OCI-LY3 (cell line): ENCODE measurements around the gene UBAC2.

Experiments used
- H2AFZ ChIP-seq: fragments of 200-600, 300-600 bp; shearing (Covaris generic); 2 replicates; pipeline ENCODE4 v1.6.0; 2014; ENCODE audit warnings: antibody characterized with exemption, low read depth, low read length
- H3K27ac ChIP-seq: fragments of 200-600, 300-600 bp; sonication (generic); 2 replicates; pipeline ENCODE4 v1.5.1; 2014; ENCODE audit warnings: mild to moderate bottlenecking, low read length, moderate library complexity, mixed read lengths
- H3K27me3 ChIP-seq: fragments of 200-600, 300-600 bp; sonication (generic); 2 replicates; pipeline ENCODE4 v1.6.1; 2014; ENCODE audit warnings: low read depth, low read length, mixed read lengths
- H3K36me3 ChIP-seq: fragments of 200-600, 300-600 bp; sonication (generic); replicated peaks from 2 replicates; pipeline ENCODE3; 2014; ENCODE audit warnings: low read depth, low read length, mixed read lengths
- H3K4me1 ChIP-seq: fragments of 300-600, 200-600 bp; sonication (generic); 2 replicates; pipeline ENCODE4 v1.6.1; 2014; ENCODE audit warnings: low read length, mixed read lengths
- H3K4me2 ChIP-seq: fragments of 200-600, 300-600 bp; sonication (generic); 2 replicates; pipeline ENCODE4 v1.6.1; 2014; ENCODE audit warnings: low read length, mixed read lengths
- H3K4me3 ChIP-seq: fragments of 300-600, 200-600 bp; sonication (generic); 2 replicates; pipeline ENCODE4 v1.5.1; 2014; ENCODE audit warnings: antibody characterized with exemption, mild to moderate bottlenecking, low read length, moderate library complexity
- H3K79me2 ChIP-seq: fragments of 300-600, 200-600 bp; shearing (Covaris generic); 2 replicates; pipeline ENCODE4 v1.6.1; 2014; ENCODE audit warnings: mild to moderate bottlenecking, low read length, mixed read lengths
- H3K9ac ChIP-seq: fragments of 300-600, 200-600 bp; shearing (Covaris generic); 2 replicates; pipeline ENCODE4 v1.6.0; 2014; ENCODE audit warnings: mild to moderate bottlenecking, low read length, moderate library complexity
- H3K9me3 ChIP-seq: fragments of 200-600, 300-600 bp; shearing (Covaris generic); 2 replicates; pipeline ENCODE4 v1.6.1; 2014; ENCODE audit warnings: low read length, mixed read lengths; ENCODE audit not compliant: insufficient read depth
- H4K20me1 ChIP-seq: fragments of 200-600, 300-600 bp; sonication (generic); 2 replicates; pipeline ENCODE4 v1.6.1; 2016; ENCODE audit warnings: low read length, mixed read lengths; ENCODE audit not compliant: insufficient read depth
- EZH2phosphoT487 ChIP-seq: fragments of 200-600 bp; shearing (Covaris generic); IDR thresholded peaks from 2 replicates; pipeline ENCODE4 v1.6.1; 2018; ENCODE audit warnings: antibody characterized with exemption, mixed run types, low read depth
- TF ChIP-seq, protein P1 (sequence below): fragments of 200-600, 300-600 bp; sonication (generic); IDR thresholded peaks from 2 replicates; pipeline ENCODE4 v1.5.1; 2014; ENCODE audit warnings: antibody characterized with exemption, low read length, low read depth

UBAC2 gene

DNA sequence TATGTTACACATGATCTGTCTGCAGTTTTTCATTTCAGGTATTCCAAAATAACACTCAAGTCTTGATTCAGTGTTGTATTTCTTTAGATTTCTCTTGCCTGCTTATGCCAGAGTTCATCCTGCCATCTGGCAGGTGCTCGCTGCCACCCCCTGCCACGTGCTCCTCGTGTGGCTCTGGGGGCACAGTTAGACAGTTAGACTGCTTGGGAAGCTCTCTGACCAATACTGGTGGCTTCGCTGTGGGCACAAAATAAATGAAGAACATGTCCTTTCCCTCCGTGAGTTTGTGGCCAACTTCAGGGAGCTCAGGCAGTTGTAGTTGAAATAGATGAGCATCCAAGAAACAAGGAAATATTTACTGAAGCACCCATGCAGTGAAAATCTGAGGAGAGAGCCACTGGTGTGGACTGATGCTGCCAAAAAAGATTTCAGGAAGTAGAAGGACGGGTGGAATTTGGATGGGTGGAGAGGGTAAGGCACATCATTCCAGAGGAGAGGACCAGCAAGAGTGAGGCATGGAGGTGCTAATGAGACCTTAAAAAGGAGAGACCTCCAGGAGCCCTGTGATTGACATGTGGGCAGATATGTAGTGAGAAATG lies 144.1 kb downstream of the UBAC2 start:
- Histone ChIP-seq H3K4me2 (no peak overlapping the region), H4K20me1 (no peaks in the 10 kb centered on the region), H3K9me3 (no peaks in the 10 kb centered on the region), H3K27me3 (no peaks in the 10 kb centered on the region; the same call in 1 of the 2 replicates), H3K36me3 (peaks cover 35% of the 10 kb centered on the region), H3K4me3 (no peak overlapping the region), H3K9ac (no peak overlapping the region), H3K27ac (no peak overlapping the region), H3K4me1 (peaks cover 50% of the 10 kb centered on the region), H3K79me2 (no peaks in the 10 kb centered on the region), H2AFZ (no peak overlapping the region)
- no peak for TF ChIP-seq EZH2phosphoT487
- TF ChIP-seq, protein P1, sequence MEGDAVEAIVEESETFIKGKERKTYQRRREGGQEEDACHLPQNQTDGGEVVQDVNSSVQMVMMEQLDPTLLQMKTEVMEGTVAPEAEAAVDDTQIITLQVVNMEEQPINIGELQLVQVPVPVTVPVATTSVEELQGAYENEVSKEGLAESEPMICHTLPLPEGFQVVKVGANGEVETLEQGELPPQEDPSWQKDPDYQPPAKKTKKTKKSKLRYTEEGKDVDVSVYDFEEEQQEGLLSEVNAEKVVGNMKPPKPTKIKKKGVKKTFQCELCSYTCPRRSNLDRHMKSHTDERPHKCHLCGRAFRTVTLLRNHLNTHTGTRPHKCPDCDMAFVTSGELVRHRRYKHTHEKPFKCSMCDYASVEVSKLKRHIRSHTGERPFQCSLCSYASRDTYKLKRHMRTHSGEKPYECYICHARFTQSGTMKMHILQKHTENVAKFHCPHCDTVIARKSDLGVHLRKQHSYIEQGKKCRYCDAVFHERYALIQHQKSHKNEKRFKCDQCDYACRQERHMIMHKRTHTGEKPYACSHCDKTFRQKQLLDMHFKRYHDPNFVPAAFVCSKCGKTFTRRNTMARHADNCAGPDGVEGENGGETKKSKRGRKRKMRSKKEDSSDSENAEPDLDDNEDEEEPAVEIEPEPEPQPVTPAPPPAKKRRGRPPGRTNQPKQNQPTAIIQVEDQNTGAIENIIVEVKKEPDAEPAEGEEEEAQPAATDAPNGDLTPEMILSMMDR: no peak

DNA sequence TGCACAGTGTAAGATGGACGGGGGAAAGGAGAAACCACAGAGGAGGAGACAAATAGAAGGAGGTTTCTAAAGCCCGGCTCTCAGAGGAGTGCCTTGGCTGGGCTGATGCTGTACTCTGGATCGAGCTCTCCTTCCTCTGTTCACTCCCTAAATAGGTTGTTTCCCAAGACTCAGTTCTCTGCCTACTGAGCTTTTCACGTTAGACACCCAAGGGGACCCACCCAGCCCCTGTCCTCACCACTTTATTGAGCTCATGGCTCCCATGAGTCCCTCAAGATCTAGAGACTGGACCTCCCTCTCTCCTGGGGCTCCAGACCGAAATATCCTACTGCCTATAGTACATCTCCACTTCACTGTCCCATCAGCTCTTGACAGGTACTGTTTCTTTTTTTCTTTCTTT lies 144.7 kb downstream of the UBAC2 start:
- Histone ChIP-seq H3K27ac (no peak overlapping the region), H3K79me2 (no peaks in the 10 kb centered on the region), H2AFZ (no peak overlapping the region), H3K4me2 (no peak overlapping the region), H3K4me1 (peaks cover 46% of the 10 kb centered on the region), H4K20me1 (no peaks in the 10 kb centered on the region), H3K9ac (no peak overlapping the region), H3K27me3 (no peaks in the 10 kb centered on the region; the same call in 1 of the 2 replicates), H3K4me3 (no peak overlapping the region), H3K36me3 (peaks cover 34% of the 10 kb centered on the region), H3K9me3 (no peaks in the 10 kb centered on the region)
- TF ChIP-seq, protein P1: no peak
- TF ChIP-seq EZH2phosphoT487: no peak

DNA sequence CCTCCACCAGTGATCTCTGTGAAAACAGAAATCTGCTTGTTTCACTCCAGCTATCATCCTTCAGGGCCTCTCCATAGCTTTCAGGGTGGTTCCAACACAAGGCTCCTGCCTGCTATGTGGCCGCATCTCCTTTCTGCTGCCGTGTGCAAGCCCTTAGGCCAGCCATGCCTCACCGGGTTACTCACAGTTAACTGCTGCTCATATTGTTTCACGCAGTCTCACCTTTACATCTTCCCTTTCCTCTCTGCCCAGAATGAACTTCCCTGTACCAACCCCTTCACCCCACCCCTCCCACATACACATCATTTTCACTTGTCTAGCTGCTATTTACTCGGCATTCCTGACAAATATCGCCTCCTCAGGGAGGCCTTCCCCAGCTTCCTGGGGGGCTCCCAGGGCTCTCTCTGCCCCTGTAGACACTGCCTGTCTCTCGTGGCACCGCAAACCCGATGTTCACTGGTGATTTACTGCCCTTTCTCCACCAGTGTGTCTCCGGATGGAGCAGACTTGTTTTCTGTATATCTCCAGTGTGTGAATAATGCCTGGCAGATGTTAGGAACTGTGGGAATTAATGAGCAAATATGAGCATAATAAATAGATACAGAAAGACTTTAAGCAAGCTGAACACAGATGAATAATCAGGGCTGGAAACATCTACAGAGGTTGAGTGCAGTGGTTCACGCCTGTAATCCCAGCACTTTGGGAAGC lies 145.8 kb downstream of the UBAC2 start:
- TF ChIP-seq, protein P1: no peak
- TF ChIP-seq EZH2phosphoT487: no peak
- H3K9me3 ChIP-seq: no peaks in the 10 kb centered on the region
- peaks cover 26% of the 10 kb centered on the region for H3K36me3 ChIP-seq
- no peaks in the 10 kb centered on the region; the same call in 1 of the 2 replicates for H3K27me3 ChIP-seq
- H2AFZ ChIP-seq: no peak overlapping the region
- no peaks in the 10 kb centered on the region for H3K79me2 ChIP-seq
- no peak overlapping the region for H3K4me2 ChIP-seq
- no peaks in the 10 kb centered on the region for H4K20me1 ChIP-seq
- H3K9ac ChIP-seq: no peak overlapping the region
- H3K27ac ChIP-seq: no peak overlapping the region
- no peak overlapping the region for H3K4me3 ChIP-seq
- H3K4me1 ChIP-seq: peaks cover 48% of the 10 kb centered on the region

DNA sequence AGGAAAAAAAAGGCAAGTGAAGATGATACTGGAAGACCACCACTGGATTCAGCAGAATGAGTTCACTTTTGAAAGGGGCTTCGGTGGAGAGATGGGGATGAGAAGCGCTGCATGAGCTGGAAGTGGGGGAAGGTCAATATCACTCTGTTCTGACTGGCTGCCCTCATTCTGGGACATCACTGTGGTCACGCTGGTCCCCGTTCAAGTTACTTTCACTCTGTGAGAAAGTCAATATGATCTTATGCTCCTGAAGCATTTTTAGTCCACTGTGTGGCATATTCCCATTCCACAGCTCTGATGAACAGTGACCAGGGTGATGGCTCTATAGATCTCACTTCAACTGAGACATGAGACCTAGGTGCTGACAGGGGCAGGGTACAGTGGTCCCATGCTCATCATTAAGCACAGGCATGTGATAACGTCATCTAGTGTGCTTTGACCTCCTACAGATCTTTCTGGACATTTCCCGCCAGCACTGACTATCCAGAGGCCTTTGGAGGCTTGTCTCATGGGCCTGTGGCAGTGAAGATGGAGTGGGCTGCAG lies 146.8 kb downstream of the UBAC2 start:
- no peaks in the 10 kb centered on the region for H3K79me2 ChIP-seq
- no peaks in the 10 kb centered on the region; the same call in 1 of the 2 replicates for H3K27me3 ChIP-seq
- H4K20me1 ChIP-seq: no peaks in the 10 kb centered on the region
- no peaks in the 10 kb centered on the region for H3K9me3 ChIP-seq
- H3K4me2 ChIP-seq: peak overlapping the region; percentile 80
- no peak overlapping the region for H2AFZ ChIP-seq
- H3K4me3 ChIP-seq: peak overlapping the region; percentile 22
- TF ChIP-seq, protein P1: no peak
- TF ChIP-seq EZH2phosphoT487: no peak
- H3K27ac ChIP-seq: peak overlapping the region; percentile 83
- H3K36me3 ChIP-seq: peaks cover 17% of the 10 kb centered on the region
- H3K4me1 ChIP-seq: peaks cover 57% of the 10 kb centered on the region
- peak overlapping the region; percentile 41; the same call in 1 of the 2 replicates for H3K9ac ChIP-seq
